IPS DF 19.7 (cell line): ENCODE data around the gene CILP.

Experiments used
- DNase-seq: peaks from one replicate; pipeline ENCODE4 v3.0.0-alpha.2; 2013; ENCODE audit warnings: low read depth, low spot score

Gene CILP

GRCh38 chr15:65156692-65157091 lies 54.6 kb downstream of the CILP start:
- DNase-seq = no peak

GRCh38 chr15:65154720-65155119 lies 56.6 kb downstream of the CILP start:
- DNase-seq = no peak

DNA sequence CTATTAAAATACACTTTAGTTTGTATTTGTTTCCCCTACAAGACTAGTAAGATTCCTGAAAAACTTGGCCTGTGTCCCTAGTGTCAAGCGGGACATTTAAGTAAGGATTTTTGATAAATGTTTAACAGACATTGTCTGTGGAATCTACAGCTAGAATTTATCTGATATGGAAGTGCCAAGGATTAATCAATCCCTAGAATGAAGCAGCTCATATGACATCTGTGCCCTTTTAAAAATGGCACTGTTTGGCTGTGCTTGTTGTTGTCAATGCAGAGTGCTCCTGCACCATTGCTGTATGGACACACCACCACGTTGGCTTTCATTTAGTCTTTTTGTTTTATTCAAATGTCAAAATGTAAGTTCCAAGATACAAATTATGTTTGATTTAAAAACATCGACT lies 63.4 kb downstream of the CILP start:
- DNase-seq = no peak

- no peak for DNase-seq
Observed at GRCh38 chr15:65146438-65146837, 64.8 kb downstream of the CILP start.
